Erythroblast (primary cell): ENCODE results near the gene C2CD4C.

Source experiments
- GATA1 ChIP-seq: IDR thresholded peaks from 2 replicates; pipeline ENCODE4 v1.6.1; 2011; ENCODE audit warnings: low read depth, mild to moderate bottlenecking, control low read depth, low read length, moderate library complexity
- POLR2A ChIP-seq: IDR thresholded peaks from 2 replicates; pipeline ENCODE4 v1.6.1; 2011; ENCODE audit warnings: mild to moderate bottlenecking, low read length

GRCh38 chr19:366205-366783 lies 42.7 kb downstream of the C2CD4C start:
- TF ChIP-seq POLR2A (no peak), GATA1 (no peak)
